ENCODE data around the gene APOO.
A peak's percentile ranks its signal among the peaks of the same experiment; 100 is the strongest.

Gene APOO

GRCh38 chrX:23785580-23785979 lies 122.2 kb downstream of the APOO start:
- H3K27ac ChIP-seq: no peak overlapping the region
- no peak for TF ChIP-seq CTCF (conservative IDR thresholded peaks at IDR 0.05)
- no peak for TF ChIP-seq ZFX (IDR thresholded peaks at IDR 0.05)

GRCh38 chrX:23784470-23785331 lies 123.0 kb downstream of the APOO start:
- H3K27ac ChIP-seq: peak overlapping the region; percentile 23; the same call in 1 of the 2 replicates
- TF ChIP-seq ZFX (IDR thresholded peaks at IDR 0.05) (no peak), CTCF (conservative IDR thresholded peaks at IDR 0.05) (no peak)

GRCh38 chrX:23783589-23784469 lies 123.9 kb downstream of the APOO start:
- no peak for TF ChIP-seq CTCF (conservative IDR thresholded peaks at IDR 0.05)
- H3K27ac ChIP-seq: peak overlapping the region; percentile 82
